Activated gamma-delta T cell treated with Interleukin-2 at 50 U/mL for 16 hours (primary cell): ENCODE measurements around the gene PDE1C.
"Not testable (repeated sequence)": the region's sequence is repeated elsewhere in the genome, so short reads cannot be mapped to it uniquely, and the experiment has no call there.

ENCODE experiments used
- DNase-seq: peaks from one replicate; pipeline ENCODE4 v3.0.0-alpha.2; 2020

PDE1C gene

GRCh38 chr7:31887006-31887405, 183.2 kb downstream of the PDE1C start:
- DNase-seq = no peak

- DNase-seq = no peak
Measured at GRCh38 chr7:31885171-31885570, 185.0 kb downstream of the PDE1C start.

DNA sequence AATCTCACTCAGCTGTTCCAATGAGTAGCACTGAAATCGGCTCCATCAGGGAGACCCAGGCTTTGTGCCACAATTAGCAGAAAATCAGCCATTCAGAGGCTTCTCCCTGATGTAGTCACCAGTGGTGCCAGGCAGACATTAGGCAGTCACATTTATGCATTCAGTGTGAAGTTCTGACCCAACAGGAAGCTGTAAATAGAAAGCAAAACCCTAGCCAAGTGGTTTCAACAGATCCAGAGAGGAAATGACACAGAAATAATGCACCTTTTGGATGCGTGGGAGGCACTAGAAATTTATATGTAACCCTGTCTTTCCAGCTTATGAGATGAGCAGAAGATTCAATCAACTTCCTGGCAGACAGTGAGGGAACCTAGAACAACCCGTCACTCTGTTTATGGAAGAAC, 186.4 kb downstream of the PDE1C start:
- DNase-seq = no peak

DNA sequence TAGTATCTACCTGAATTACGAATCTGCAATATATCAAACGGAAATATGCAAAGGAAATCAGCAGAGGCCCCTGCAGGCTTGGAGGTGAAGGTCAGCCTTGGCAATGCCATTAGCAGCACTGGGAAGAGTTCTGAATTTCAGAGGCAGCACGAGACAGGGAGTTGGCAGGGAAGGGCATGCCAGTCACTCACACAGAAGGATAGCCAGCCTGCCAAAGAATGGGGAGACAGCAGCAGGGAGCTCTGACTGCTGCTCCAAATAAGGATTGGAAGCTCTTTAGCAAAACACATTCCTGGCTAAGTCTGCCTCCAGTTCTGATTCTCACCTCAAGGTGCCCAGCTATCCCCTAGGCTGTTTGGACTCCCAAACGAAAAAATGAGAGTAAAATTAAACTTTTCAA, 188.0 kb downstream of the PDE1C start:
- no peak for DNase-seq

DNA sequence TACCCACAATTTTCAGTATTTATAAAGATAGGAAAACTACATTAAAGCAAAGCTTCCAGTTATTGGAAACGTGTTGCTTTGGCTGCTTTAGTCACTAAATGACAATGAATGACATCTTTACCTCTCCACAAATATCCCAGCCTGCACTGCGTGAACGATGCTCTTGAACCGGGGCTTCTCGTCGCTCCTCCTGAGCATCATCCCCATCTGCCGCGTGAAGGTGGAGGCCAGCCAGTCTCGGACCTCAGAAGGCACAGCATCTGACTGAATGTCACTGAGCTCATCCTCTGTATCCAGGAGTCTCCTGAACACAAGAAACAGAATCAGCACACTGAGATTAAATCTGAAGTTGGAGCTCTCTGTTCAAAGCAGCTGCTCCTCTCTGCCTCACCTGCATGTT, 191.3 kb downstream of the PDE1C start:
- DNase-seq = no peak

- DNase-seq = no peak
Measured at GRCh38 chr7:31875424-31875823, 194.8 kb downstream of the PDE1C start.

GRCh38 chr7:31874631-31875386, 195.4 kb downstream of the PDE1C start:
- DNase-seq = no peak

- DNase-seq = no peak
Measured at GRCh38 chr7:31873816-31874597, 196.2 kb downstream of the PDE1C start.

DNA sequence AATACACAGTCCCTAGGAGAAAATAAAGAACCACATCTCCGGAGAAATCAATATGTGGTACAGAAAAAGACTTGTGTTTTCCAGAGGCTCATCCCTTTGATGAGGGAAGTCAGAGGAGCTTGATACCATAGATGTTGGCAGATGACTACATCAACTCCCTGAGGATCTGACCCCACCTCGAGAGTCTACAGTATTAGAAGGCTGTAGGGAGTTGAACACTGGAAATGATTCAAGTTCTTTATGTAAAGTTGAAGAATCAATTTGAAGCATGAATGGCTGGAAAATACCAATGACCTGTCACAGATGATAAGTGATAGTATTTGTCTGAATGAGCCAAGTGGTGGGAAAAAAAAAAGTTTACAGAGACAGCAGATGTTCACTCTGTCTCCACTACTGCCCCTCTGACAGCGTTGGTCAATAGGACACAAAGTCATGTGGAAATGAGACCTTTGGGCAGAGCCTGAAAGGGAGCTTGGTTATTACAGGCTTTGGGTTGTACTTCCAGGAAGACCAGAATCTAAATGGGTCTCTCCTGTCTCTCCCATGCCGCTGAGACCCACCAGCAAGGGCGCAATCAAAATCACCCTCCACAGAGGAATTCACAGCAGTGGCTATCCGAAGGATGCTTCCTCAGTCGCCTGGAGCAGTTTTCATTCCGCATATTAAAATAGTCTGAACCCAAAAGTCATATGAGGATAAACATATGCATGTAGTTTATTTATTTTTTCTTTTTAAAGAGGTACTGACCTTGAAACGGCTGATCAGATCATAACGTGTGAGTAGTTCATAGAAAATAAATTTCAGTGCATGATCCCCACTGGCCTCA, 197.4 kb downstream of the PDE1C start:
- DNase-seq = no peak

GRCh38 chr7:31864646-31865045, 205.6 kb downstream of the PDE1C start:
- no peak for DNase-seq

DNA sequence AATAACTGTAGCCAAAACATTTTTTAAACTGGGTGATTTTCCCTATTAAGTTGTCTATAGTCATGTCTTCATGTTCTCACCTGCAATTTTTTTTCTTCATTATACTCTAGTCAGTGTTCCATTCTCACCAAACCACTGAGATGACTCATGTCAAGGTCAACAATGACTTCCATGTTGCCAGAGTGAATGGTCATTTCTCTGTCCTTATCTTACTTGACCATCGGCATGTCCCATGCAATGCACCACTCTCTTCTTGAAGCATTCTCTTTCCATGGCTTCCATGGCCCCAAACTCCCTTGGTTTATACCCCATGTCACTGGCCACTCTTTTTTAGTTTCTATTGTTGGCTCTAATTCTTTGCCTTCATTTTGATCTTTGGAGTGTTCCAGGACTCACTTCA, 209.3 kb downstream of the PDE1C start:
- no peak for DNase-seq

DNA sequence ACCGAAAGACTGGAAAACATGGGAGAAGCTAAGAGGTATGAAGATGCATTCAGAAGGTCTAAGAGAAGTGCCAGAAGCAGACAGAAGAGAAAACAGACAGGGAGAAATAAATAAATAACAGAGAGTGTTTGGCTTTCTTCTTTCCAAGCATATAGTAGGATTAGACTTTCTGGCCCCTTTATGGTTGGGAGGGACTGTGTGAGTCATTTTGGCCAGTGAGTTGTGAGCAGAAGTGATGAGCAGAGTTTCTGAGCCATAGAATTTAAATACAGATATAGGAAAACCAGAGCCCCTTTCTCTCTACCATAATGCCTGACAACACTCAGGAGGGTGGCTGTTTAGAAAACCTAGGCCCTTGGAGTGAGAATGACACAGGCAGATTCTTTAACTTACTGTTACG, 212.2 kb downstream of the PDE1C start:
- DNase-seq = no peak

DNA sequence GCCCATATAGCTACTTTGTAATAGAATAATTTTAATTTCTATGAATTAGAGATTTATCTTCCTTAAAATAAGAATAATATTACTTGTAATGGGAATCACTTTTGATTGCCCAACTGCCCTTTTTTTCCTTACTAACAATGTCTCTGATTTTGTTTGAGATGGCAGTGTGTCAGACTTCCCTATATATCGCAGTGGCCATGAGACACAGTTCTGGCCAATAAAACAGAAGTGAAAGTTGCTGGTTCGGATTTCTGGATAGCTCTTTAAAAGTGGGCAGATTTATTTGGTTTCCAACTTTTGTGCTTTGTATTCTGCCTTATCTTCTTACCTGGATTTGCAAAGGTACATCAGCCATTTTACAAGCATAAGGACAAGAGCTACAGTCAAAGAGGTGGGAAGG, 213.0 kb downstream of the PDE1C start:
- DNase-seq = no peak

- no peak for DNase-seq
Measured at GRCh38 chr7:31856337-31856736, 213.9 kb downstream of the PDE1C start.

- no peak for DNase-seq
Measured at GRCh38 chr7:31855530-31855929, 214.7 kb downstream of the PDE1C start.

- no peak for DNase-seq
Measured at GRCh38 chr7:31853380-31853779, 216.8 kb downstream of the PDE1C start.

DNA sequence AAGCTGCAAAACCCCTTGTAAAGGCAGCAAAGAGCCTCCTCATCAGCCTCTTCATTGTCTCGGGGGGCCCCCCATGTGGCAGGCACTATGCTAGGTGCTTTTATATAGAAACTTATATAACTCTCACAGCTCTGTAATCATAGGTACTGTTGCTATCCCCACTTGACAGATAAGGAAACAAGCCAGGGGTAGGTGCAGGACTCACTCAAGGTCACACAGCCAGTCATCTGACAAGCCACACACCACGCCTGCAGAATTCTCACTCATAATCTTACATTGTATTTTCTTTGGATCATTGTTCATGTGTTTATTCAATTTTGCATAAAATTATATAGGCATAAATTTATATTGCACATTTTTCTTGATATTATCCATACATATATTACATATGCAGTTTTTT, 217.7 kb downstream of the PDE1C start:
- no peak for DNase-seq

GRCh38 chr7:31851119-31851518, 219.1 kb downstream of the PDE1C start:
- DNase-seq = no peak

- DNase-seq = no peak
Measured at GRCh38 chr7:31850601-31851000, 219.6 kb downstream of the PDE1C start.

- DNase-seq = no peak
Measured at GRCh38 chr7:31850066-31850465, 220.1 kb downstream of the PDE1C start.

GRCh38 chr7:31835471-31835870, 234.7 kb downstream of the PDE1C start:
- DNase-seq = no peak

DNA sequence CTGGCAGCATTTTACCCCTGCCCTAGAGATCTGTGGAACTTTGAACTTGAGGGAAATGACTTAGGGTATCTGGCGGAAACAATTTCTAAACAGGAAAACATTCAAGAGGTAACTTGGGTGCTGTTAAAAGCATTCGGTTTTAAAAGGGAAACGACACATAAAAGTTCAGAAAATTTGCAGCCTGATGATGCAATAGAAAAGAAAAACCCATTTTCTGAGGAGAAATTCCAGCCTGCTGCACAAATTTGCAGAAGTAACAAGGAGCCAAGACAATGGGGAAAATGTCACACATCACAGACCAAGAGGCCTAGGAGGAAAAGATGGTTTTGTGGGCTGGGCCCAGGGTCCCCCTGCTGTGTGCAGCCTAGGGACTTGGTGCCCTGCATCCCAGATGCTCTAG, 236.6 kb downstream of the PDE1C start:
- not testable (repeated sequence) for DNase-seq

- no peak for DNase-seq
Measured at GRCh38 chr7:31828520-31828919, 241.7 kb downstream of the PDE1C start.

- DNase-seq = no peak
Measured at GRCh38 chr7:31825576-31825975, 244.6 kb downstream of the PDE1C start.
